ENCODE measurements around the gene AKAP8.
"Not testable (repeated sequence)": the region's sequence is repeated elsewhere in the genome, so short reads cannot be mapped to it uniquely, and the experiment has no call there.

AKAP8 gene

DNA sequence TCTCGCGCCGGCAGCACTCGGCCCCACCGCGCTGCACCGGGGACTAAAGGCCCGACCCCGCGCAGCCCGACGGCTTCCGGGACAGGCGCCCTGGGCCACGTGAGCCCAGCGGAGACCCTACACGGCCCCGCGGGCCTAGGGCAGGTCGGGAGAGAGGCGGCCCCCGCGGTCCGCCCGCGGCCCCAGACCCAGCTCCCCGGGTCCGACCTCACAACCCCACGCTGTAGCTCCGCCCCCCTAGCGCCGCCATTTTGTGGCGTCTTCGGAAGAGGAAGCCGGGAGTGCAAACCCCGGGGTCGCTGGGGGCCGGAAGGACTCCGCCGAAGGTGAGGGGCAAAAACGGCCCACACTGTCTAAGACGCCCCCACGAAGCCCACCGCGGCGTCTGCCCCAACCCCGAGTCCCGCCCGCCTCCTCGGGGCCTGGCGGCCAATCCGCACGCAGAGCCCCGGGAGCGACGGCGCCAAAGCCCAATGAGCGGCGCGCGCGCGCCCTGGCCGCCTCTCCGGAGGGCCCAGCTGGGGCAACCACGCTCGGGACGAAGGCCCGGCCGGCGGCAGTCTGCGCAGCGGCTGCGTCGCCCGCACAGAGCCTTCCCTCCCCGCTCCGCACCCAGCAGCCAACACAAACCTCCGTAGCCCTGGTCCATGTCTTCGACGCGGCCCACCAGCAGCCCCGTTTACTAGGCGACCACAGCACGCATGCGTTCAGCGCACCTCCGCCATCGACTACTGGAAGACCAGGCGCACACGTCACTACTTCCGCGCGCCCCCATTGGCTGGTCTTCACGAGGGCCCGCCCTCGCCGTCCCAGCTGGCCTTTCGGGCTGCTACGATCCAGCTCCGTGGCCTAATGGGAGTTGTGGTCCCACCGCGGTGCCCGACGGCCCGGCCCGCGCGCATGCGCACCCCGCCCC lies at the start of gene AKAP8:
TSS of gene AKAP8 (minus strand) at position 705 of the 916 bp plus-strand sequence. CDS start at position 649, 56 bp downstream.
- peak; percentile 96 for DNase-seq (ENCODE audit: low read depth)

DNA sequence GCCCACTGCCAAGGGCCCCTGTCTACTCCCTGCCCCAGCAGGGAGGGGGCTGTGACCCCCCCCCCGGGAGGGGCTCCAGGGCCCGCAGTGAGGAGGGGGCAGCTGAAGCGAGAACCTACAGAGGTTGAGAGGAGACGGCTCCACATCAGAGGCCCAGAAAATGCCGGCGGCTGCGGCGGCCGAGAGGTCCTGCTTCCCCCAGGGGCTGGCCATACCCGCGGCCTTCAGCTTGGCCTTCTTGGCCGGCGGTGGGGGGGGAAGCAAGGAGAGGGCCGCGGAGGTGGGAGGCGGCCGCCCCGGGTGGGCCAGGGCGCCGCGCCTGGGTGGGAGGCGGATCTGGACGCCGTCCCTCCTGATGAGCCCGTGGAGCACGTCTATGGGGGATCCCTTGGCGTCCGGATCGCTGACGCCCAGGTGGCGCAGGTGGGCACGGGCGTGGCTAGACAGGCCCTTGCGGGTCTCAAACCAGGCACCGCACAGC lies 48.4 kb upstream of the AKAP8 start:
- DNase-seq (ENCODE audit: low read depth), result no peak

DNA sequence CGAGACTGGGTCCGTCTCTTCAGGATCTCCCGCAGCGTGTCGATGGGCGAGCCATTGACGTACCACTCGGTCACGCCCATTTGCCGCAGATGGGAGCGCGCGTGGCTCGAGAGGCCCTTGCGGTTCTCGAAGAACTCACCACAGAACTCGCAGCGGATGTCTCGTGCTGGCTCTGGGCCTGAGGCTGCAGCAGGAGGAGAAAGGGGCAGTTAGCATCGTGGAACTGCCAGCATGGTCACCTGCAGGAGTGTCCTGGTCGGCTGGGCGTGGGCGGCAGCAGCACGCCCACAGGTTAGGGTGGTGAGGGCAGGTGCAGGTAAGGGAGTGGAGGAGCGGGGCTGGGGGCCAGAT lies 47.7 kb upstream of the AKAP8 start:
- DNase-seq (ENCODE audit: low read depth), result no peak

DNA sequence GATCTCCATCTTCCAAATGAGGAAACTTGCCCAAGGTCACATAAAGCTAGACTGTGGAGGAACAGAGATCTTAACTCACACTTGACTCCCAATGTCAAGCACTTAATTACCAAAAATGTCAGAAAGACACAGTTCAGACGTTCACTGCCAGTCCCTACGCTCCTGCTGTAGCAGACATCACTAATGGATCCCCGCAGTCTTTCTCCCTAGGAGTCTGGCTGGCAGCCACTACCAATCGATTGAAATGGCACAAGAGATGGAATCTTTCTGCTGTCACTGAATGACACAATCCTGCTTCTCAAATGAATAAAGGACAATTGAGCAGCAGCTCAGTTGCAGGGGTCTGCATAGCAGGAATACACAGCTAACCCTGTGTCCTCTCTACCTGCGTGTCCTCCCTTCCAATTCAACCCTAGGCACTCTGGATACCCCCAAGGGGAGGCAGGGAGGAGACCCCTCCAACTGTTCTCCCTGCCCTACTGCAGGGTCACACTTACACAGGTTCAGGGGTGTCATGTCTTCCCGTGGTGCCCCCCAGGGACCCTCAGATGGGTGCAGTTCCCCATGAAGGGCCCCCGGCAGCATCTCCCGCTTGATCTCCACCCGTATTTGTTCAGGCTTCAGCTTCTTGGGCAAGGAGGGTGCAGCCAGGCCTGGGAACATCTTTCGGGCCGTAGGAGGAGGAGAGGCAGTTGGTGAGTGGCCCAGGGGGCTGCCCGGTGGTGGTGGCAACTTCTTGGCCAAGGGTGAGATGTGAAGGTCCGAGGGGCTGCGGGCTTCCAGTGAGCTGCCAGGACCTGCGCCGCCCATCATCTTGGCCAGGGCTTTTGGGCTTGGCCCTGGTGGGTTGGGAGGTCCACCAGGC lies 47.1 kb upstream of the AKAP8 start:
- DNase-seq (ENCODE audit: low read depth), result no peak

DNA sequence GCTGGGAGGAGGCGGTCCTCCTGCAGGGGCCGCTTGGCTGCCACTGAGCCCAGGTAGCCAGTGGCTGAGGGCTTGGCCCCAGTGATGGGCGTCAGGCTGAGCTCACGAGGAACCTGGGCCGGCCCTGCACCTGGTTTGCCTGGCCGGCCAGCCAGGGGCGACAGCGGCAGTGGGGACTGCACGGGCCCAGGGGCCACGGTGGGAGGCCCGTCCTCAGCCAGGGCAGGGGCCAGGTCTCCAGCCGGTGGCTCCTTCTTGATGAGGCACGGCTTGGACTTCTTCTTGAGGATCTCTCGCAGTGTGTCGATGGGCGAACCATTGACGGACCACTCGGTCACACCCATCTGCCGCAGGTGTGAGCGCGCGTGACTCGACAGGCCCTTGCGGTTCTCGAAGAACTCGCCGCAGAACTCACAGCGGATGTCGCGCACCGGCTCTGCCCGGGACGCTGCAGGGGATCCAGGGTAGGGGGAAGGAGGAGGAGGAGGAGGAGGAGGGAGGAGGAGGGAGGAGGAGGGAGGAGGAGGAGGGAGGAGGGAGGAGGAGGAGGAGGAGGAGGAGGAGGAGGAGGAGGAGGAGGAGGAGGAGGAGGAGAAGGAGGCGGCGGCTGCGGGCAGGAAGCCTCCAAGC lies 45.8 kb upstream of the AKAP8 start:
- no peak for DNase-seq (ENCODE audit: low read depth)

DNA sequence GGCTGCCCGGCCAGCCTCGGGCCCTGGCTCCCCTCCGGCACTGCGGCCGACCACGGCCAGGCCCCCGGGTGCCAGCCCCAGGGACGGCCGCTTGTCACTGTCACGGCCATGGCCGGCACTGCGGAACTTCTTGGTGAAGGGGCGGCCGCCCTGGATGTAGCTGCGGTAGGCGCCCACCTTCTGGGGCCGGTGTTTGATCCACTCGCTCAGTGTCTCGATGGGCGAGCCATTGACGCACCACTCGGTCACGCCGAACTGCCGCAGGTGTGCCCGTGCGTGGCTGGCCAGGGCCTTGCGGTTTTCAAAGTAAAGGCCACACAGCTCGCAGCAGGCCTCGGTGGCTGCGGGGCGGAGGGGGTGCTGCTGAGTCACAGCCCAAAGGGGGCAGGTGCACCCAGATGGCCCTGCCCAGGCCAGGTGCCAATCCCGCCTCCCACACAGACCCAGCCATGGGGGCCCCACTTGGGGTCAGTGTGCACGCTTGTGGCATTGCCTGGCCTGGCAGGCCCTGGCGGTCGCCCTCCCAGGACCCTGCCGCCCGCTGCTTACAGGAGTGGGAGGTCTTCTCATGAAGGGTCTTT lies 45.2 kb upstream of the AKAP8 start:
- DNase-seq (ENCODE audit: low read depth), result no peak

DNA sequence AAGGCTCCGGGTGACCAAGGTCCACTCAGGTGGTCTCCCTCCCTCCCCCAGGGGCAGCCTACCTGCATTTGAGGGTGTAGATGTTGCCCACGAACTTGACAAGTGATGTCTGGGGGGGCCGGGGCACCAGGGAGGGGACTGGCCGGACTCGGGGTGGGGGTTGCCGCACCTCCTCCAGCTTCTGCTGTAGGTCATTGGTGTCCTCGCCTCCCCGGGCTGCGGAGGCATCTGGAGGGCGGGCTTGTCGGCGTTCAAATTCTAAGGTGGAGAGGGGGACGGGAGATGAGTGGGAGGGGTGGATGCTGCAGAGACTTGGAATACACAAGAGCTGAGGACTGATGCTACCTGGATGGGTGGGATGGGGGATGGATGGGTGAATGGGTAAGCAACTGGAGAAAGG lies 44.5 kb upstream of the AKAP8 start:
- no peak for DNase-seq (ENCODE audit: low read depth)

DNA sequence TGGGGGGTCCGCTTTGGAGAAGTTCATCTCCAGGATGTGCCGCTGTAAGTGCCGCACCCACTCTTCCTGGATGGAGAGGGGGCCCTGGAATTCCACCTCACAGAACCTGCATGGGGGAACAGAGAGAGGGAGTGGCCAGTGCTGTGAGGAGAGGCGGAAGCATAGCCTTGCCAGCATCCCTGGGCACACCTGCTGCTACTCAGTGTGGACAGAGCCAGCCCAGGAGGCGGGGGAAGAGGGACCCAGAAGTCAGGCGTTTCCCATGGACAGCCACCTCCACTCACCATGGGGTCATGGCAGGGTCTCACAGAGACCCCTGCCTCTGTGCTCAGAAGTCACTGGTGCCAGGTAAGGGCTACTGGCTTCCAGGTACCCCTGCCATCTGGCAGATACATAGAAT lies 43.5 kb upstream of the AKAP8 start:
- no peak for DNase-seq (ENCODE audit: low read depth)

DNA sequence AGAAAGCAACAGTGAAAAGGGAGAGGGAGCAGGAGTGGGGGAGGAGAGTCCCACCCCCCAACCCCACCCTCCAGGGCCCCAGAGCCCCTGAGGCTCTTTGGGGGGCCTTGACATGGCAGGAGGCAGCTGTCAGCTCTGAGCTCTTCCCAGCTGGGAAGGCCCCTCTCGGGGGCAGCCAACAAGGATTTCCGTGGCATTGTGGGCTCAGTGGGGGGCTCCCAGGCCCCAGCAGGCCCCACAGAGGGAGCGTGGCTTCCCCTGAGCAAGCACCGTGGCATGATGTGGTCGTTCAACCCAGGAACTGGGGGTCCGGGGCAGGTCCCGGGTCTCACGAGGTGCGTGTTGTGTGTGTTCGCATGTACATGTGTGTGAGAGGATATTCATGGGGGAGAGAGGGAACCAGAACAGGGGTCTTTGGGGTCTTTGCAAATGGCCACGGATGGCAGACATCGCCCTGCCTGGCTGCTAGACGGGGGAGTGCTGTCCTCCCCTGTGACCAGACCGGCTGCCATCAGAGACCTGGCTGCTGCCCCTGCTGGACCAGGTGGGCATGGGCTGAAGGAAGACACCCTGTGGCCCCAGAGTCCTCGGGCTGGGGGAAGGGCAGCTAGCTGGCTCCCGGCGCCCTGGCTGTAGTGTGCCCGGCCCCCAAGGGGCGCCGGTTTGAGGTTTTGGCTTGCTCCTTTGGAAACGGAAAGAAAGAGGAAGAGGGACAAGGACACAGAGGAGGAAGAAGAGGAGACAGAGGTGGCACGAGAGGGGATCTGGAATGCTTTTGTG lies 42.9 kb upstream of the AKAP8 start:
- DNase-seq (ENCODE audit: low read depth), result no peak

DNA sequence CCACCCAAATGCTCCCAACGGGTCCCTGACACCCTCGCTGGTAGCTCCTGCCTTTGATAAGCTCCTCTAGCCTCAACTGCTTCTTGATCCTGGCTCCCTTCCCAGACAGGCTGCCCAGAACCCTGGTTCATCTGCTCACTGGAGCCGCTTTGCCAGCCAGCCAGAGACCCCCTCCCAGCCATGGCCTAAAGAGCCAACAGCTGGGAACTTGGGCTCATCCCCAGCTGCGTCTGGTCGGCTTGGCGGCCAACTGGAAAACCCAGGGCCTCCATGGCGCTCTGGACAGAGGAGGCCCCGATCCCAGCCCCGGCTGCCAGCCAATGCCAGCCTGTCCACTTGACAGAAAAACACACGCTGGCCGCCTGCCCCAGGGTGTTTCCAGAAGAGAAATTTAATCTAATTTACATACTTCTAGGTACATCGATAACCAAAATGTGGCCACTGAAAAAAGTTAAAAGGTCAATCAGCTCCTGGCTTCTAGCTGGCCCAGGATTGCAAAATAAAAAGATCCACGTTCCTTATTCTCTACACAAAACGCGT lies 42.2 kb upstream of the AKAP8 start:
- DNase-seq (ENCODE audit: low read depth), result no peak

DNA sequence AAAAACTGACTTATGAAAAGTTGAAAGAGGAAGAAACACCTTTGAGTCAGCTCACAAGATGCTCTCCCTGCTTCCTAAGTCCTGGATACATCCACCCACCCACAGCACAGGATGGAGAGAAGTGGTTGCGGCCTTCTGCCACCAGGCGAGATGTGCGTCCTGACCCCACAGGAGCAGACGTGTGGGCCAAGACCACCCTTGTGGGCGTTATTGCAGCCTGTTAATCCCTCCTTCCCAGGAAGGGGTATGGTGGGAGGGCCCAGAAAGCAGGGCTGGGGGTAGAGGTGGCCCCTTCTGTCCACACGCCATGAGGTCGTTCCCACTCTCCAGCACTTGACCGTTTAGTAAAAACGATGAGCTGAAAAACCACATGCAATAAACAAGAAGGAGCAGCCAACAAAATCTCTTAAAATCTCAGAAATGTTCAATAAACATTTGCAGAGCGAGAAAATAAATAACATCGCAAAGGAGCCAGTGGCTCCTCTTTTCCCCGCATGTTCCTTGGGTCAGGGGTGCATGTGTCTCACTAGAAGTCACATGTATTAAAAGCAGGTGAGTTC lies 41.6 kb upstream of the AKAP8 start:
- DNase-seq (ENCODE audit: low read depth), result no peak

DNA sequence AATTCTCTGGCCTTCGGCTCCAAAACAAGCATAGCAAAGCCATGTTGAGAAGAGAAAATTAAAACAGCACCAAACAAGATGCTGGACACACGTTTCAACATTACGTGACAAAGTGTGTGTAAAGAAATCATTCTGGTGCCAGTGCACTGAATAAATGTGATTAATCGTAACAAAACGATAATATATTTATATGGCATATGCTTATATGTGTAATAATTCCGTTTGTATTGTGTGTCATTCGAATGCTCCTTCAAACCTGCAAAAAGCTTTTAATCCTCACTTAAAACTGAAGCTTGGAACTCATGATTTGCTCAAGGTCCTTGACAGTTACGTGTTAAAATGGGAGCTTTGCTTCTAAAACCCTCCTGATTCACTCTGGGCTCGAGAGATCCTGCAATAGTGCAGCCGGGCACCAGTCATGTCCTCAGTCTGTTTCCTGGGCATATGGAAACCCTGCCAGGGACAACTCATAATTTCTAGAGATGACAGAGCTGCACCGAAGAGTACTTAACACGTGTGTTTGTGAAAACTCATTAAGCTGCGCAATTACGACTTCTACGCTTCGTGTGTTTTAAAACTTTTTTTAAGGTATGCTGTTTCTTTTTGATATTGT lies 39.9 kb upstream of the AKAP8 start:
- no peak for DNase-seq (ENCODE audit: low read depth)

DNA sequence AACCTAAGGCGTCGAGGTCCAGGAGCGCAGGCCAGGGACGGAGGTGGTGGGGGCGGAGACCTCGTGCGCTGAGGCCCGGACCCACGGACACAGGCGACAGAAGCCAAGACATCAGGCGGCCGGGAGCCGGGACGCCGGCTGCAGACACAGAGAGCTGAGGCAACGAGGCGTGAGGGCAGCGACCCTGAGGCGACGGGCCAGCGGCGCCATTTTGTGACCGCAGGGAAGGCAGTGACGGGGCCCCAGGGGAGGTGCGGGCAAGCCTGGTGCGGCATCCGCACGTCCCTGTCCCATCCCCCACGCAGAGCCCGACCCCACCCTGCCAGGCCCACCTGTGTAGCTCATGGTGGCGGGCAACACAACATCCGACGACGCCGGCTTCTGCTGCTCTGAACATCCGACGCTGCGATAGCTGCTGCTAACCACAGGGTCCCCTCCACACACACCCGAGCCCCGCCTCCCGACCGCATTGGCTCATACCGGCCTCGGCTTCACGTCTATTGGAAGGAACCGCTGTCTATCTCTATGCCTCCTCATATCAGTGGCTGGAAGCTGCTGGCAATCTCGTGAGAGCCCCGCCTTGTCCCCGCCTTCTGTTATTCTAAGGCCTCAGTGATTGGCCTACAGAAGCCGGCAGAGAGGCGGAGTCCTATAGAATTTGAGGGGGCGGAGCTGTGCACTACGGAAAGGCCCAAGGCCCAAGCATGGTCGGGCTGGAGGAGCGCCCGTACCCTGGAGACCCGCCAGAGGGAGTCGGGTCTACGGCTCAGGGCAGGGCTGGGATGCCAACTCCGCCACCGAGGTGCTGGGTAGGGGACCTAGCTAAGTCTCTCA lies 39.2 kb upstream of the AKAP8 start, which contains the start of gene AKAP8L:
TSS of gene AKAP8L (minus strand) at position 410 of the 834 bp plus-strand sequence. CDS start at position 345, 65 bp downstream.
- DNase-seq (ENCODE audit: low read depth), result peak; percentile 100

DNA sequence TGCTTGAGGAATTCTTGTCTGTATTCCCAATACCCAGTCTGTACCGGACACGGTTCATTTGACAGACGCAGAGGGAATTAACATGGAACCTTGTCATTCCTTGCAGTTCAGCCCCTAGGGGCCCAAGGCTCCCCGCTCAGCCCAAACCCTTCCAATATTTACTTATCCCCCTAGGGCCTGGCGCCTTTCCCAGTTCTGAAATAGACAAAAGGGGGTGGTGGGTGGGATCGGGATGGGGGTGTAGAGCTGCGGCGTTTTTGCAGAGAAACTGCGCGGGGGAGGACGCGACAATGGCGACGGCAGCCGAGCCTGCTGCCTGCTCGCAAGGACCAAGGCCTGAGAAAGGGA lies 38.6 kb upstream of the AKAP8 start:
- no peak for DNase-seq (ENCODE audit: low read depth)

DNA sequence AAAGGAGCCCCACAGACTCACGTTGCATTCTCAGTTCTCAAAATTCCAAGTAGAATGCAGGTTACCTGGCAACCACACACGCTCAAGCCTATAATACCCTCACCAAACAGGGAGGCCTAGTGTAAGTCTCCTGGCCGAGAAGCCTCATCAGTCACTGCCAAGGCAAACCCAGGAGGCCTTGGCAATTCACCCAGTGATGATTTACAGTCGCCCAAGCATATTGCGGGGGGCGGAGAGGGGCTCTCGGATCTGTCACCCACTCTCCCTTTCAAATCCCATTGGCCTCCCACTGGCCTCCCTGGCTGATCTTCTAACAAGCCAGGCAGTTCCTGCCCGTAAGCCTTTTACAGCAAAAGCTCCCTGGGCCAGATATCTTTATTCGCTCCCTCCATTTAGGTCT lies 38.1 kb upstream of the AKAP8 start:
- no peak for DNase-seq (ENCODE audit: low read depth)

DNA sequence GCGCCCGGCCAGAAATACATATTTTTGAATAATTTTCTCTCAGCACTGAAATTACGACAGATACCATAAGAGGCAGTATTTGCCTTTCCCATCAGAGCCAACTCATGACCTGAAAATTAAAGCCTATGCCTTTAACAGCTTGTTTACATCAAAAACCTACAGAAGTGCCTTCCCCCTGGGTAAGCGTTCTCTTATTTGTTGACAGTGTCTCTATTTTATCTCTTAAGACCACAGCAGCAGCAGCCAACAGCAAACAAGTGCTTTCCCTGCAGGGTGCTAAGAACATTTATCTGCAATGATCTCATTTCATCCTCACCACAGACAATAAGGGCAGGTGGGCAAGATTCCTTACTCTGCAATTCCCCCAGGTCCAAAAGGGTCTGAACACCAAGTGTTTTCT lies 33.2 kb upstream of the AKAP8 start:
- no peak for DNase-seq (ENCODE audit: low read depth)

DNA sequence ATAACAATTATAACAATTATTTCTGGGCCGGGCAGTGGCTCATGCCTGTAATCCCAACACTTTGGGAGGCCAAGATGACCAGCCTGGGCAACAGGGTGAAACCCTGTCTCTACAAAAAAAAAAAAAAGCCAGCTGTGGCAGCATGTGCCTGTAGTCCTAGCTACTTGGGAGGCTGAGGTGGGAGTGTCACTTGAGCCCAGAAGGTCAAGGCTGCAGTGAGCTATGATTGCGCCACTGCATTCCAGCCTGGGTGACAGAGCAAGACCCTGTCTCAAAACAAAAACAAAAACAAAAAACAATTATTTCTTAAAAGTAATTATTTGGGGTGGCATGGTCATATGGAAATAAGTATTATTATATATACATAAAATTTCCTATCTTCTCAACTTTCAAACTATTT lies 31.8 kb upstream of the AKAP8 start:
- DNase-seq (ENCODE audit: low read depth), result not testable (repeated sequence)

DNA sequence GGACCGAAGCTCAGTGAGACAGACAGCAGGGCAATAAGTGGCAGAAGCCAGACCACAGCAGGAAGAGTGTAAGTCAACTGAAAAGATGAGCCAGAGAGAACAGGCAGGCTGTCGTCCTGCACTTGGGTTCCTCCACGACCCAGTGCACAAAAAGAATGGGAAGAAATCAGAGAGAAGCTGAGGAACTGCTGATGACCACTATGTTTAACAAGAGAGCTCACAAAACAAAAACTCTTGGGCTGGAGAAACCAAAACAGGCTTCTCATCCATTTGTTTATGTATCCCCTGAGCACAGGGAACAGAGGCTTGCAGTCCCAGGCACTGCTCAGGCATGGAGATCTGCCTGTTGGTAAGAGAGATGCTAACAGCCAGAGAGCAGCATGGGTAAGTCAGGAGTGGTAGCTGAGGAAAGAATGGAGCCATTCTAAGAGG lies 25.2 kb upstream of the AKAP8 start:
- DNase-seq (ENCODE audit: low read depth), result no peak

DNA sequence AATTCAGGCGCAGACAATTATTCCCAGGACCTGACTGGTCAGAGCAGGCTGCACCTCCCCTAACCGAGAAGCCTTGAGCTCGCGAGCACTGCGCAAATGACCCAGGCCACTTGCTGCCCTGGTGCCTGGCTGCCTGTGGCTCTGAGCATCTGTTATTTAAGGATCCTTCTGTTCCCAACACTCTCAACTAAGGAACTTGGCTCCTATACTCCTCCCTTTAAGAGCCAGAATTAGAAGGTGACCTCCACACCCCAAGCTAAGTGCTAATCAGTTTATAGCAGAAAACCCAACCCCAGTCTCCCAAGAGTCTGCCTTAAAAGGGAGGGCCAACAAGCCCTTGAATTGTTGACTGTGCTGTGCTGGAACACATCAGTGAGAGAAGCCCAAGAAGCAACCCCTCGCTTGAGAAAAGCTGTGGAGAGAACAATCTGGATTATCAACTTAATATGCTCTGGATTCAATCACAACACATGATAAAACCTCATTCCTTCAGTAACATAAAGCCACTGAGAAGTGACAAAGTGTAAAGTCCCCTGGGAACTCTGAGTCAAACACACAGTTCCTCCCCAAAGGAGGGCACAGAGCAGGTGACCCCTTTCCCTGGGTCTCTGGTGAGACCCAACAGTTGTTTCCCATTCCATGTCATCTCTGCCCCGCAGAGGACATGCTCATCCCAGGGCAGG lies 24.7 kb upstream of the AKAP8 start:
- no peak for DNase-seq (ENCODE audit: low read depth)
